DMS 273 treated with DMSO at 0.1 percent for 48 hours (cell line): ENCODE results near the gene WDR70.
"Not testable (repeated sequence)": the region's sequence is repeated elsewhere in the genome, so short reads cannot be mapped to it uniquely, and the experiment has no call there.

Experiments
- DNase-seq: peaks from one replicate; lab custom pipeline; 2025; lab: John Stamatoyannopoulos, UW

The WDR70 gene

GRCh38 chr5:37570597-37570996, 191.5 kb downstream of the WDR70 start:
- DNase-seq: no peak

GRCh38 chr5:37571985-37572384, 192.9 kb downstream of the WDR70 start:
- no peak for DNase-seq

- DNase-seq: no peak
Observed at GRCh38 chr5:37575541-37576489, 196.7 kb downstream of the WDR70 start.

GRCh38 chr5:37576552-37576951, 197.4 kb downstream of the WDR70 start:
- DNase-seq: no peak

- no peak for DNase-seq
Observed at GRCh38 chr5:37578176-37578575, 199.1 kb downstream of the WDR70 start.

- no peak for DNase-seq
Observed at GRCh38 chr5:37580106-37580505, 201.0 kb downstream of the WDR70 start.

- no peak for DNase-seq
Observed at GRCh38 chr5:37582202-37582601, 203.1 kb downstream of the WDR70 start.

GRCh38 chr5:37593292-37593691, 214.2 kb downstream of the WDR70 start:
- DNase-seq: not testable (repeated sequence)

GRCh38 chr5:37594864-37595263, 215.7 kb downstream of the WDR70 start:
- DNase-seq: not testable (repeated sequence)

- no peak for DNase-seq
Observed at GRCh38 chr5:37598733-37599132, 219.6 kb downstream of the WDR70 start.

- no peak for DNase-seq
Observed at GRCh38 chr5:37601163-37601562, 222.0 kb downstream of the WDR70 start.

- DNase-seq: no peak
Observed at GRCh38 chr5:37603072-37603471, 224.0 kb downstream of the WDR70 start.

GRCh38 chr5:37604290-37604689, 225.2 kb downstream of the WDR70 start:
- no peak for DNase-seq

GRCh38 chr5:37606148-37606547, 227.0 kb downstream of the WDR70 start:
- DNase-seq: no peak

GRCh38 chr5:37606632-37607248, 227.6 kb downstream of the WDR70 start:
- no peak for DNase-seq

GRCh38 chr5:37615184-37615583, 236.1 kb downstream of the WDR70 start:
- DNase-seq: no peak

- no peak for DNase-seq
Observed at GRCh38 chr5:37619353-37619752, 240.2 kb downstream of the WDR70 start.

GRCh38 chr5:37622354-37622753, 243.2 kb downstream of the WDR70 start:
- DNase-seq: not testable (repeated sequence)

- DNase-seq: no peak
Observed at GRCh38 chr5:37626266-37626665, 247.1 kb downstream of the WDR70 start.

GRCh38 chr5:37628876-37629275, 249.8 kb downstream of the WDR70 start:
- DNase-seq: no peak

- no peak for DNase-seq
Observed at GRCh38 chr5:37631939-37632338, 252.8 kb downstream of the WDR70 start.

GRCh38 chr5:37637165-37637845, 258.2 kb downstream of the WDR70 start:
- no peak for DNase-seq

- no peak for DNase-seq
Observed at GRCh38 chr5:37638897-37639296, 259.8 kb downstream of the WDR70 start.
